Endodermal cell (in vitro differentiated cells): ENCODE data around the gene ZBTB7A. TPM values are rescaled to one million over a fixed set of nuclear protein-coding genes. Genes with fewer than 3 reads are reported as not detected.

Experiments
- DNase-seq: peaks from one replicate; pipeline ENCODE4 v3.0.0-alpha.2; 2017
- H3K27ac ChIP-seq: 2 replicates; pipeline ENCODE4 v1.5.1; 2013; ENCODE audit warnings: mild to moderate bottlenecking, low read depth, low read length, moderate library complexity
- H3K27me3 ChIP-seq: 2 replicates; pipeline ENCODE4 v1.6.1; 2013; ENCODE audit warnings: mild to moderate bottlenecking, low read length, moderate library complexity; ENCODE audit not compliant: insufficient read depth, control insufficient read depth, poor library complexity, severe bottlenecking
- H3K36me3 ChIP-seq: 2 replicates; pipeline ENCODE4 v1.7.0; 2013; ENCODE audit warnings: mild to moderate bottlenecking, low read length, moderate library complexity; ENCODE audit not compliant: control insufficient read depth, insufficient read depth
- H3K4me1 ChIP-seq: one replicate; pipeline ENCODE4 v1.7.0; 2013; ENCODE audit warnings: low read length; ENCODE audit not compliant: control insufficient read depth, insufficient read depth
- H3K4me3 ChIP-seq: 2 replicates; pipeline ENCODE4 v1.5.1; 2013; ENCODE audit warnings: mild to moderate bottlenecking, low read length, moderate library complexity
- H3K9ac ChIP-seq: 2 replicates; pipeline ENCODE4 v1.6.1; 2013; ENCODE audit warnings: mild to moderate bottlenecking, low read length, moderate library complexity; ENCODE audit not compliant: poor library complexity, severe bottlenecking; ENCODE audit errors: extremely low read depth
- H3K9me3 ChIP-seq: 2 replicates; pipeline ENCODE4 v1.6.1; 2013; ENCODE audit warnings: mild to moderate bottlenecking, low read length, moderate library complexity; ENCODE audit not compliant: control insufficient read depth
- H3K27ac Mint-ChIP-seq: 2 replicates; pipeline ENCODE4 v1.8.0; 2020; ENCODE audit warnings: mixed read lengths
- H3K27me3 Mint-ChIP-seq: 2 replicates; pipeline ENCODE4 v1.8.0; 2021; ENCODE audit warnings: mild to moderate bottlenecking, mixed read lengths; ENCODE audit not compliant: insufficient read depth
- H3K36me3 Mint-ChIP-seq: 2 replicates; pipeline ENCODE4 v1.8.0; 2020; ENCODE audit warnings: low read depth, mixed read lengths
- H3K4me1 Mint-ChIP-seq: 2 replicates; pipeline ENCODE4 v1.8.0; 2020; ENCODE audit warnings: mixed read lengths
- H3K4me3 Mint-ChIP-seq: 2 replicates; pipeline ENCODE4 v1.8.0; 2020; ENCODE audit warnings: mild to moderate bottlenecking, moderate library complexity, mixed read lengths
- H3K9me3 Mint-ChIP-seq: 2 replicates; pipeline ENCODE4 v1.8.0; 2020; ENCODE audit warnings: mild to moderate bottlenecking, mixed read lengths
- WGBS, 2 experiments: methylation state at CpG; one replicate each; pipeline versions ENCODE4 v1.1.5 to v1.1.7; 2013; ENCODE audit warnings: missing lambda C conversion rate in 2 of 2, mixed read lengths in 1 of 2; ENCODE audit not compliant: insufficient coverage in 1 of 2, insufficient read length in 1 of 2; 5-methylcytosine and 5-hydroxymethylcytosine counted together
- total RNA-seq, 2 donors: library from RNA; stranded (reverse); fragmentation: NEBNext Ultra II Directional in 1 of 2; extraction: Animal tissue kit (Norgen Biotek cat#: 25700) in 1 of 2; gene quantifications; 2 replicates in 1 of 2; 3 replicates in 1 of 2; pipeline ENCODE4 v1.2.1, GENCODE V29; 2021
- TF ChIP-seq, protein P1 (sequence below): fragments of 200-600 bp; sonication (generic); conservative IDR thresholded peaks from 2 replicates; pipeline ENCODE4 v1.5.0; 2021; ENCODE audit warnings: antibody characterized with exemption, mild to moderate bottlenecking

Gene ZBTB7A
- total RNA-seq, 2 donors from 2014 or later, result 19.2 to 22.1 TPM

DNA sequence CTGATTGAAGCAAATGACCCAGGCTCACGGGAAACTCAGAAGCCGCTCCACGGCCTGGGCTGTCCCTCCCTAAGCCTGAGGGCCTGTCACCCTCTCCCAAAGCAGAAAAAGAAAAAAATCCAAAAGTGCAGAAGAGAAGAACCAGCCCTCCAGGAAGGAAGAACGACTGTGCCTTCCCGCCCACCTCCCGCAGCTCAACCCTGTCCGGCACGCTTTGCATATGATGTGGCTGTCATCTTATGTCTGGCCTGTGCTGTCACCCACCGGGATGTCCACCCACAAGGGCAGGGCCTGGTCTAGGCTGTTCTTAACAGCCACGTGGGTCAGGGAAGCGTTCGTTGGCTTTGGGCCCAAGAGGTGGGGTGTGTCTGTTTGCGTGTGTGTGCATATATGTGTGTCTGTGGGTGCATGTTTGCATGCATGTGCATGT lies 13.7 kb downstream of the ZBTB7A start:
- Histone ChIP-seq H3K4me3 (no peak overlapping the region), H3K27ac (no peak overlapping the region), H3K27me3 (no peaks in the 10 kb centered on the region), H3K9me3 (no peaks in the 10 kb centered on the region), H3K36me3 (peaks cover 16% of the 10 kb centered on the region), H3K4me1 (no peaks in the 10 kb centered on the region), H3K9ac (no peak overlapping the region)
- Mint-ChIP-seq H3K4me1 (no peaks in the 10 kb centered on the region), H3K27ac (no peak overlapping the region), H3K4me3 (no peak overlapping the region), H3K9me3 (no peaks in the 10 kb centered on the region), H3K36me3 (peaks cover 61% of the 10 kb centered on the region), H3K27me3 (no peaks in the 10 kb centered on the region)
- TF ChIP-seq, protein P1, sequence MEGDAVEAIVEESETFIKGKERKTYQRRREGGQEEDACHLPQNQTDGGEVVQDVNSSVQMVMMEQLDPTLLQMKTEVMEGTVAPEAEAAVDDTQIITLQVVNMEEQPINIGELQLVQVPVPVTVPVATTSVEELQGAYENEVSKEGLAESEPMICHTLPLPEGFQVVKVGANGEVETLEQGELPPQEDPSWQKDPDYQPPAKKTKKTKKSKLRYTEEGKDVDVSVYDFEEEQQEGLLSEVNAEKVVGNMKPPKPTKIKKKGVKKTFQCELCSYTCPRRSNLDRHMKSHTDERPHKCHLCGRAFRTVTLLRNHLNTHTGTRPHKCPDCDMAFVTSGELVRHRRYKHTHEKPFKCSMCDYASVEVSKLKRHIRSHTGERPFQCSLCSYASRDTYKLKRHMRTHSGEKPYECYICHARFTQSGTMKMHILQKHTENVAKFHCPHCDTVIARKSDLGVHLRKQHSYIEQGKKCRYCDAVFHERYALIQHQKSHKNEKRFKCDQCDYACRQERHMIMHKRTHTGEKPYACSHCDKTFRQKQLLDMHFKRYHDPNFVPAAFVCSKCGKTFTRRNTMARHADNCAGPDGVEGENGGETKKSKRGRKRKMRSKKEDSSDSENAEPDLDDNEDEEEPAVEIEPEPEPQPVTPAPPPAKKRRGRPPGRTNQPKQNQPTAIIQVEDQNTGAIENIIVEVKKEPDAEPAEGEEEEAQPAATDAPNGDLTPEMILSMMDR, result no peak
- DNase-seq, result no peak
- WGBS, 2 experiments, result 89 to 95% methylated on average over 6 to 13 of the region's 13 CpGs

DNA sequence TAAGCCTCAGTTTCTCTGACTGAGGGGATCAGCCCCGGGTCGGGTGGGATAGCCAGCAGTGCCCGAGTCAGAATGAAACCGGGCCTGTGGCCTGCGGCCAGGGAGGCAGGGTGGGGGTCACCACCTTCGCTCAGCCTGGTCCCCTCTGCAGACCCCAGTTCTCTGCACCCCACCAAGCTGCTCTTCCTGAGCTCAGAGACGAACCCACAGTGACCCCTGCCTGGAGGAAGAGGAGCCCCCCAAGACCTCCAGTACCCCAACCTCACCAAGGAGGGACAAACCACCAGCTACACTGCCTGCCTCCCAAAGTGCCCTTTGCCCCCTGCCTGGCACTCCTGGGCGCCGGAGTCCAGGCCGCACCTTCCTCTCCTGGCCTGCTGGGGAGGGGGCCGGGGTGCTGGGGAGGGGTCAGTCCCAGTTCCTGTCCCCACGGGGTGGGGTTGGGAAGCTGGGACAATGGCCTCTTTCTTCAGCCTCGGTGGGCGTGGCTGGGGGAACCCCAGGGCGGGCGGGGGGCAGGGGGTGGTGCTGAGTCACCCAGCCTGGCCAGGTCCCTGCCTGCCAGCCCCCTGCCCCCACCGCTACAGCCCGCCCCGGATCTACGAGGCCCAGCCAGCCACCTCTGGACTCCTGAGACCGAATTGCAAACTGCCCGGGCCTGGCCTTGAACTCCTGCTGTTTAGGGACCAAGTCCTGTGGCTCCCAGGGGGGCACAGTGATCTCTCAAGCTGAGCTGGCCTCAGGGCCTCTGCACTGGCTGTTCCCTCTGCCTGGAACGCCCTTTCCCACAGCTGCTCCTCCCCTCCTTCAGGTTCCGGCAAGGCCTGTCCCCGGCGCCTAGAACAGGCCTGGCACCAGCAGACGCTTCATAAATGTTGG lies 14.3 kb downstream of the ZBTB7A start:
- H3K27me3 ChIP-seq, result no peaks in the 10 kb centered on the region
- no peaks in the 10 kb centered on the region for H3K9me3 ChIP-seq
- 93 to 94% methylated on average over 10 to 26 of the region's 27 CpGs for WGBS, 2 experiments
- H3K9ac ChIP-seq, result no peak overlapping the region
- H3K27ac ChIP-seq, result no peak overlapping the region
- no peak overlapping the region for H3K27ac Mint-ChIP-seq
- no peaks in the 10 kb centered on the region for H3K4me1 ChIP-seq
- H3K9me3 Mint-ChIP-seq, result no peaks in the 10 kb centered on the region
- DNase-seq, result no peak
- H3K27me3 Mint-ChIP-seq, result no peaks in the 10 kb centered on the region
- peaks cover 59% of the 10 kb centered on the region for H3K36me3 Mint-ChIP-seq
- TF ChIP-seq, protein P1, result no peak
- H3K36me3 ChIP-seq, result peaks cover 16% of the 10 kb centered on the region
- H3K4me3 Mint-ChIP-seq, result no peak overlapping the region
- no peak overlapping the region for H3K4me3 ChIP-seq
- no peaks in the 10 kb centered on the region for H3K4me1 Mint-ChIP-seq

DNA sequence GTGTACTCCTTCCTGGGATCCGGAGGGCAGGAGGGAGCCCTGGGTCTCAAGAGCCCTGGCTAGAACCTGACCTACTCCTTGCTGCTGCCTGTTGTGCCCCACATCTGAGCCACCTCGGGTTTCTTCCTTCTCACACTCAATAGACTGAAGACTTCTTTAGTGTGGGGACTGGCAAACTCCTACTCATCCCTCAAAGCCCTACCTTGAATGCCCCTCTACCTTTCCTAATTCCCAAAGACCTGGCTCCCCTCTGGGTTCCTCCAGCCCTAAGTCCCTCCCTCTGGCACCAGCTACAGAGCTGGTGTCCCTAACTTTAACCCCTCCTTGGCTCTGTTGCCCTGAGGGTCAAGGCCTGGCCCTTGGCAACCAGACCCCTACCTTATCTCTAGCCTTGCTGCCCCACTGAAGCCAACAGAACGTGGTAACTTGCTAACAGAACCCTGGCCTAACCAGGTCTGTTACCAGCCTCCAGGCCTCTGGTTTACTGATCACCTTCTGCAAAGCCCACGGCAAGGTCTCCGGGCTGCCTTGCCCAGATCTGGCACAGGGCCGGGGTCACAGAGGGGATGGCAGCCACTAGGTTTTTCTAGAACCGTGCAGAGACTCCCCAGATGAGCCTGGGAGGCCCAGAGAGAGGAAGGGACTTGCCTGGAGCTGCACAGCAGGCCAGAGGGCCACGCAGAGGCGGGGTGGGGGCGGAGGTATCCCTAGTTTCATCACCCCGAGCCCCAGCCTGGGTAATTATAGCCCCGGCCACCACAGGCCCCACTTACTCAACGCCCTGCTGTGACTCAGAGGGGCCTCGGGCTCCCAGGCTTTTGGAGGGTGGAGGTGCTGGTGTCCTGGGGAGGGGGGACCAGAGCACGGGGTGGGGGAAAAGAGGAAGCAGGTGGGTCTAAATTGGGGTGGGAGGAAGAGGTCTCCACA lies 15.3 kb downstream of the ZBTB7A start:
- Histone ChIP-seq H3K9ac (no peak overlapping the region), H3K4me3 (no peak overlapping the region), H3K27ac (no peak overlapping the region), H3K27me3 (no peaks in the 10 kb centered on the region), H3K36me3 (peaks cover 16% of the 10 kb centered on the region), H3K9me3 (no peaks in the 10 kb centered on the region), H3K4me1 (no peaks in the 10 kb centered on the region)
- WGBS, 2 experiments, result 92 to 94% methylated on average over 6 to 15 of the region's 15 CpGs
- TF ChIP-seq, protein P1, result no peak
- Mint-ChIP-seq H3K9me3 (no peaks in the 10 kb centered on the region), H3K27ac (no peak overlapping the region), H3K27me3 (no peaks in the 10 kb centered on the region), H3K36me3 (peaks cover 58% of the 10 kb centered on the region), H3K4me3 (no peak overlapping the region), H3K4me1 (no peaks in the 10 kb centered on the region)
- DNase-seq, result no peak
